ENCODE measurements around the gene STAP1.

GRCh38 chr4:67614186-67614585 is 55.7 kb downstream of the STAP1 start:
- no peak for TF ChIP-seq POLR2A (IDR thresholded peaks at IDR 0.05)
- no peak for TF ChIP-seq CTCF (IDR thresholded peaks at IDR 0.05)
- TF ChIP-seq POLR2AphosphoS5 (IDR thresholded peaks at IDR 0.05): no peak

Measured in upper lobe of left lung (tissue), 4 donors.